Heart right ventricle (tissue), 16 donors: Measurements from ENCODE around the gene CDK4. TPM values are rescaled to one million over a fixed set of nuclear protein-coding genes. Genes with fewer than 3 reads are reported as not detected.
A peak's percentile ranks its signal among the peaks of the same experiment; 100 is the strongest.

ENCODE experiments used
- ATAC-seq, 8 donors: fragments of 200-7000 bp; cut with Tn5 transposase; one replicate each; pipeline ENCODE4 v1.9.1; 2020; ENCODE audit warnings: mild to moderate bottlenecking in 8 of 8, moderate library complexity in 8 of 8, moderate number of reproducible peaks in 1 of 8
- DNase-seq, 2 donors: peaks; one replicate each; pipeline ENCODE4 v3.0.0-alpha.2; 2020
- H3K27ac ChIP-seq, 10 donors: fragments of 200-600 bp; sonication (generic) in 2 of 10; one replicate each; pipeline versions ENCODE4 v1.5.0 to v1.8.0; 2020 to 2022; ENCODE audit warnings: mild to moderate bottlenecking in 3 of 10
- H3K27me3 ChIP-seq, 7 donors: fragments of 200-600 bp; one replicate each; pipeline ENCODE4 v1.8.0; 2021 to 2022; ENCODE audit warnings: mild to moderate bottlenecking in 2 of 7
- H3K36me3 ChIP-seq, 9 donors: fragments of 200-600 bp; sonication (generic) in 1 of 9; one replicate each; pipeline versions ENCODE4 v1.5.0 to v1.8.0; 2020 to 2022; ENCODE audit warnings: mild to moderate bottlenecking in 2 of 9
- H3K4me1 ChIP-seq, 9 donors: fragments of 200-600 bp; sonication (generic) in 1 of 9; one replicate each; pipeline versions ENCODE4 v1.5.0 to v1.8.0; 2020 to 2022; ENCODE audit warnings: mild to moderate bottlenecking in 4 of 9
- H3K4me3 ChIP-seq, 10 donors: fragments of 200-600 bp; sonication (generic) in 2 of 10; one replicate each; pipeline versions ENCODE4 v1.5.0 to v1.8.0; 2020 to 2022; ENCODE audit warnings: mild to moderate bottlenecking in 7 of 10, moderate library complexity in 2 of 10
- H3K9me3 ChIP-seq, 11 donors: fragments of 200-600 bp in 10 of 11; sonication (generic) in 2 of 11; one replicate each; pipeline versions ENCODE4 v1.5.0 to v1.8.0; 2013 to 2022; ENCODE audit warnings: mild to moderate bottlenecking in 2 of 11, control low read depth in 1 of 11, moderate library complexity in 1 of 11
- WGBS, 2 donors: extraction: QIAGEN DNeasy Blood & Tissue Kit; methylation state at CpG; one replicate each; pipeline ENCODE4 v1.1.7; 2013; ENCODE audit warnings: inconsistent platforms in 1 of 2; 5-methylcytosine and 5-hydroxymethylcytosine counted together
- intact Hi-C, 10 donors: fragments of 100-400 bp; cut with DNase I; formaldehyde crosslinking; loops; one replicate each; pipeline versions ENCODE4 v1.11.1 to v1.14.2; 2022
- polyA plus RNA-seq, 2 donors: library from polyadenylated mRNA; stranded (reverse); fragments of 200-250 nt; gene quantifications; one replicate each; pipeline ENCODE4 v1.2.3, GENCODE V29; 2013
- total RNA-seq, 10 donors: library from RNA; stranded (reverse); fragmentation: NEBNext Ultra II Directional in 3 of 10; extraction: Animal tissue kit (Norgen Biotek cat#: 25700) in 3 of 10; gene quantifications; one replicate each; pipeline versions ENCODE4 v1.2.1 to v1.2.4, GENCODE V29; 2021 to 2023
- TF ChIP-seq, protein P1 (sequence below), 9 donors: fragments of 200-600 bp; sonication (generic) in 2 of 9; IDR thresholded peaks; one replicate each; pipeline versions ENCODE4 v1.5.0 to v1.8.0; 2021 to 2022; ENCODE audit warnings: antibody characterized with exemption in 9 of 9, mild to moderate bottlenecking in 5 of 9, moderate library complexity in 1 of 9
- donor health status: Arrhythmogenic right ventricular cardiomyopathy.
- donor health status: ischemic (EF 13 %, LVEDD 7.1; RV severe dilation, severe dysfunction).
- donor health status: healthy with polysubstance abuse.
- donor health status: DM: no; HTN: yes; CAD: no.
- donor health status: DM: no; HTN: no; CAD: no.
- donor health status: ischemic (EF 25% LVEDD 6.9; RV normal size, moderate dysfunction).
- donor health status: ischemic (EF 25% LVEDD 5.7; RV mildly dilated, moderate dysfunction).
- donor health status: healthy.
- donor health status: DM: yes; HTN: yes; CAD: no.
- donor health status: Ischemic cardiomyopathy.
- donor health status: ischemic (EF 35%, LVEDD 5.7; RV mildly dilated, moderate dysfunction).
- donor health status: nonischemic (EF 11% LVEDD 7.7; RV severe dilation, severe dysfunction).
- donor health status: DM: yes; HTN: yes; CAD: no.
- donor health status: PGD.
- donor health status: ischemic (EF 29% LVEDD 5.4; RV normal size, mild dysfunction).
- donor health status: nonischemic (EF 23%, LVEDD 6.1; RV moderate dilation, normal function).

CDK4 gene
- total and polyA plus RNA-seq, 12 donors = 21.7 to 74.0 (median 52.0) TPM

DNA sequence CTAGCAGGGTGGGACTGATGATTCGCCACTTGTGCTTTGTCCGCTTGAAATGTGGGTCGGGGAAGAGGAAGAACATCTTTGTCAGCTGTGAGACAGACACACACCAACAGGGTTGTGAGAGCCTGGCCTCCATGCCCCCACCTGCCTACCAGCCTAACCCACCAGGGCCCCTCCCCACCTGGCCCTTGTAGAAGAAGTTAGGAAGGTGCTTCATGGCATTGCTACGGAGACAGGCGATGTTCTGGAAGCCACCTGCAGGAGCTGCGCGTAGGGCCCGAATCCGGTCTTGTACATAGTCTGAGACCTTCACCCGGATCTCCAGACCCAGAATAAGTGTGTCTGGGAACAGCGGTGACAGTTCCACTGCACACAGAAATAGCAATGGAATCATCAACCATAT, 17.5 kb upstream of the CDK4 start:
- DNase-seq (no peak), ATAC-seq (no peak)
- intact Hi-C loops = no loop called here
- 95 to 96% methylated on average over 11 of the region's 11 CpGs for WGBS, 2 donors
- Histone ChIP-seq H3K36me3 (peaks cover 0 to 34% (median 0%) of the 10 kb centered on the region in 9 donors), H3K9me3 (no peaks in the 10 kb centered on the region), H3K4me3 (no peak overlapping the region), H3K27ac (no peak overlapping the region), H3K27me3 (peaks cover 2 to 33% (median 23%) of the 10 kb centered on the region in 7 donors), H3K4me1 (peaks cover 20 to 54% (median 42%) of the 10 kb centered on the region in 9 donors)
- TF ChIP-seq, protein P1, sequence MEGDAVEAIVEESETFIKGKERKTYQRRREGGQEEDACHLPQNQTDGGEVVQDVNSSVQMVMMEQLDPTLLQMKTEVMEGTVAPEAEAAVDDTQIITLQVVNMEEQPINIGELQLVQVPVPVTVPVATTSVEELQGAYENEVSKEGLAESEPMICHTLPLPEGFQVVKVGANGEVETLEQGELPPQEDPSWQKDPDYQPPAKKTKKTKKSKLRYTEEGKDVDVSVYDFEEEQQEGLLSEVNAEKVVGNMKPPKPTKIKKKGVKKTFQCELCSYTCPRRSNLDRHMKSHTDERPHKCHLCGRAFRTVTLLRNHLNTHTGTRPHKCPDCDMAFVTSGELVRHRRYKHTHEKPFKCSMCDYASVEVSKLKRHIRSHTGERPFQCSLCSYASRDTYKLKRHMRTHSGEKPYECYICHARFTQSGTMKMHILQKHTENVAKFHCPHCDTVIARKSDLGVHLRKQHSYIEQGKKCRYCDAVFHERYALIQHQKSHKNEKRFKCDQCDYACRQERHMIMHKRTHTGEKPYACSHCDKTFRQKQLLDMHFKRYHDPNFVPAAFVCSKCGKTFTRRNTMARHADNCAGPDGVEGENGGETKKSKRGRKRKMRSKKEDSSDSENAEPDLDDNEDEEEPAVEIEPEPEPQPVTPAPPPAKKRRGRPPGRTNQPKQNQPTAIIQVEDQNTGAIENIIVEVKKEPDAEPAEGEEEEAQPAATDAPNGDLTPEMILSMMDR (IDR thresholded peaks at IDR 0.05) = no peak

DNA sequence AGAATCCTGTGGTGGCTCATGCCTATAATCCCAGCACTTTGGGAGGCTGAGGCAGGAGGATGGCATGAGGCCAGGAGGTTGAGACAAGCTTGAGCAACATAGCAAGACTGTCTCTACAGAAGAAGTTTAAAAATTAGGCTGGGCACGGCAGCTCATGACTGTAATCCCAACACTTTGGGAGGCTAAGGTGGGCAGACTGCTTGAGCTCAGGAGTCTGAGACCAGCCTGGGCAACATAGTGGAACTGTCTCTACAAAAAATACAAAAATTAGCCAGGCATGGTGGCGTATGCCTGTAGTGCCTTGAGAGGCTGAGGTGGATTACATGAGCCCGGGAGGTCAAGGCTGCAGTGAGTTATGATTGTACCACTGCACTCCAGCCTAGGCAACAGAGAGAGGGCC, 15.8 kb upstream of the CDK4 start:
- Histone ChIP-seq H3K4me1 (peaks cover 18 to 47% (median 38%) of the 10 kb centered on the region in 9 donors), H3K27ac (no peak overlapping the region), H3K27me3 (peaks cover 7 to 50% (median 40%) of the 10 kb centered on the region in 7 donors), H3K36me3 (peaks cover 0 to 28% (median 0%) of the 10 kb centered on the region in 9 donors), H3K4me3 (no peak overlapping the region), H3K9me3 (no peaks in the 10 kb centered on the region)
- DNase-seq = no peak
- TF ChIP-seq, protein P1 (IDR thresholded peaks at IDR 0.05) = no peak
- ATAC-seq = no peak
- intact Hi-C loops = no loop called here
- WGBS, 2 donors = 92% methylated on average over 3 of the region's 3 CpGs

DNA sequence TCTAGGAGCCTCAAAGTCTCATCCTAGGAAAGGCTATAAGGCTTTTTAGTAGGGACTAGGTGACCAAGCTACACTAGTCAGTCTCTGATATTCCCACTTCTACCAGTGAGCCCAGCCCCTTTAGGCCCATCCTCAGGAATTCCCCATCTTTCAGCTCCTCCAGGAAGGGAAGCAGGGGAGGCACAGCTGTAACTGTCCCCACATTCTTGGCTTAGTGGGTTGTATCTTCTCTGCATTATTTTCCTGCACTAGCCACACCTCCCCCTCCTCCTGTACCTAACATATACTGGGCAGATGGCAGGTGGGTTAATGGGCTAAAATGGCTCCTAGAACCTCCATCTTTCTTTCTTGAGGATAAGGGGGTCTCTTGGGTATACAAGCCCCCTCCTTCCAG, 15.2 kb upstream of the CDK4 start:
- Histone ChIP-seq H3K27ac (no peak overlapping the region), H3K4me1 (peaks cover 18 to 45% (median 34%) of the 10 kb centered on the region in 9 donors), H3K36me3 (peaks cover 0 to 28% (median 0%) of the 10 kb centered on the region in 9 donors), H3K4me3 (no peak overlapping the region), H3K27me3 (peaks cover 7 to 56% (median 45%) of the 10 kb centered on the region in 7 donors), H3K9me3 (no peaks in the 10 kb centered on the region)
- TF ChIP-seq, protein P1 (IDR thresholded peaks at IDR 0.05) = no peak
- DNase-seq = no peak
- no peak for ATAC-seq
- intact Hi-C loops = no loop called here

DNA sequence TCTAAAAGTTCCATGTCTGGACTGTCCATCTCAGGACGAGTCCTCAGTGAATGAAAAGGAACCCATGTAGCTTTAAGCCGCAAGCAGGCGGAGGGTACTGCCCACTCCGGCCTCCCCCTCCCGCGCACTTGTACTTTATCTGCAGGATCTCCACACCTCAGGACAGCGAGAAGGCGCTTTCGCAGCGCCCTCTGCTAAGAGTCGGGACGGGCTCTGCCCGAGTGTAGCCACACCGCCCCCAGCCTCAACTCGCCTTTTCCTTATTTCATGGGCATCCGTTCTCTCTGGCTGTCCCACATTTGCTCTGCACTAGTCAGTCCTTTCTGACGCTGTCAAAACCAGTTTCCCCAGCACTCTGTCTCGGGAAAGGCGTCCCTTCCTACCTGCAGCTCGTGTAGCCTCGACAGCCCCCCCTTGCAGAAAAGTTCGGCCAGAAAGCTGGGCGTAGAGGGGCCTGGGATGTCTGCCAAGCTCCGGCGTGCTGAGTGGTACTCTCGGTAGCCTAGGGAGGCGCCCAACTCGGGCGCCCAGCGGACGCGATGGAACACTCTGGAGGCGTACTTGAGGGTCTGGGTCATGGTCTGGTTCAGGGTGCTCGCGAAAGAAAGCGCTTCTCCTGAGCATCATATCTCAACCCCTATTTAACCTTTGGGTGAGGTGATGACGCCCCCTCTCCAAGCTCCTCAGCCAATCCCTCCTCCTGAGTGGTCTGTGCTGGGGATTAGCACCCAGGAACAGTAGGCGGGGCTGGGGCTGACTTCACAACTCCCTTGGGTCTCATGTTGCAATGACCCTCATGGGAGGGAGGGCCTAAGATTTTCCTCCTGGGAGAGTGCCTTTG, 14.6 kb upstream of the CDK4 start, which contains the start of gene CYP27B1:
CYP27B1 (minus strand) TSS at position 615 of the 841 bp plus-strand sequence; CDS start at position 578, 37 bp downstream.
- H3K27me3 ChIP-seq = peaks cover 7 to 56% (median 45%) of the 10 kb centered on the region in 7 donors
- TF ChIP-seq, protein P1 (IDR thresholded peaks at IDR 0.05) = no peak
- DNase-seq = no peak

More for the DNA sequence above, 14.6 kb upstream of the CDK4 start, which contains the start of gene CYP27B1:
- 4 to 5% methylated on average over 38 of the region's 38 CpGs for WGBS, 2 donors
- Histone ChIP-seq H3K9me3 (no peaks in the 10 kb centered on the region), H3K4me1 (peaks cover 18 to 43% (median 34%) of the 10 kb centered on the region in 9 donors), H3K4me3 (peak within 1 kb of the TSS in 9 of 10 donors; percentile 9 to 57 (median 39)), H3K36me3 (peaks cover 0 to 28% (median 0%) of the 10 kb centered on the region in 9 donors), H3K27ac (no peak within 1 kb of the TSS)
- intact Hi-C loops = no loop called here
- peak in 6 of 8 donors; percentile 13 to 31 (median 20) for ATAC-seq
